ENCODE measurements around the gene ITPKA.
"Not testable (repeated sequence)": the region's sequence is repeated elsewhere in the genome, so short reads cannot be mapped to it uniquely, and the experiment has no call there.

The ITPKA gene

DNA sequence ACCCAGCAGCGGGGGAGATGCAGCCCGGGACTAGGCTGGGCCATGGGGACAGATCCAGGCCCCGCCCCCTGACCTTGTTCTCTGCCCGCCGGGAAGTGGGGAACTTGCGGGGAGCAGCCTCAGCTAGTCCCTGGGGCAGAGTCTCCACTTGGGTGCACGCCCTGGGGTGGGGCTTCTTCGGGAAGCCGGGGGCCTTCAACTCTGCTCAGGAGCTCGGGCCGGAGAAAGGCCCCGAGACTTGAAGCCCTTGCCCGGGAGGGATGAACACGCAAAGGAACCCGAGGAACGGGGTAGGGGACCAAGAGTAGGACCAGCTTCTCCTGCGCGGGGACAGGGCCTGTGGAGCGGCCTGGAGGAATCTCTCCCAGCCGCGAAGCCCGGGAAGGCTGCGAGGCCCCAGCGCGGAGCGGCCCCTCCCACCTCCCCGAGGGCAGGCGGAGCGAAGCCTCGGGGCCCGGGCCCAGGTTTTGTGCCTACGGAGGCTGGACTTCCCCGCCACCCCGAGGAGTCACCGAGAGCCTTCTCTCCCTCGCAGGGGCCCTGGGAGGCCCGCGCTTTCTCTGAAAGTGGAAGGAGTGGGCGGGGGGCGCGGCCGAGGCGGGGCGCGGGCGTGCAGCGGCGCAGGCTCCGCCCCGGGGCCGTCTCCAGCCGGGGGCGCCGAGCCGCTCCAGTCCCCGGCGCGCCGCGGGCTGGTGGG lies at the start of gene ITPKA:
Gene ITPKA (plus strand): TSS at position 670 of the 697 bp plus-strand sequence. CDS start 54 bp downstream, outside the sequence.
- DNase-seq (ENCODE audit: low read depth in 2 of 2, low spot score in 1 of 2), result peak; percentile 75 to 77

DNA sequence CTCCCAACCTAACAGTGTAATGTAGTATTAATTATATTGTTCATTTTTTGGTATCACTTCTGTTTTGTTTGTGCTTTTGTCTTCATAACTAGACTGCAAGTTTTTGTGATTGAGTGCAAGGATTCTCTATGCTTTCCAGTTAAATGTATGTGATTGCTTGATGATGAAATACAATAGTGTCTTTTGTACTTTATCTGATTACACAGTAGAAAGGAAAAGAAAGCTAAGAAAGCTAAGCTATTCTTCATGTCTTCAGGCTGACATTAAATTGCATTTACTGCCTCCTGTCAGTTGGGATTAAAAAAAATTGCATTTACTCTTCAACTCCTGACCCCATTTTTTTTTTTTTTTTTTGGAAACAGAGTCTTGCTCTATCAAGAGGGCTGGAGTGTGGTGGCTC lies 48.3 kb upstream of the ITPKA start:
- DNase-seq (ENCODE audit: low read depth in 2 of 2, low spot score in 1 of 2), result no peak

DNA sequence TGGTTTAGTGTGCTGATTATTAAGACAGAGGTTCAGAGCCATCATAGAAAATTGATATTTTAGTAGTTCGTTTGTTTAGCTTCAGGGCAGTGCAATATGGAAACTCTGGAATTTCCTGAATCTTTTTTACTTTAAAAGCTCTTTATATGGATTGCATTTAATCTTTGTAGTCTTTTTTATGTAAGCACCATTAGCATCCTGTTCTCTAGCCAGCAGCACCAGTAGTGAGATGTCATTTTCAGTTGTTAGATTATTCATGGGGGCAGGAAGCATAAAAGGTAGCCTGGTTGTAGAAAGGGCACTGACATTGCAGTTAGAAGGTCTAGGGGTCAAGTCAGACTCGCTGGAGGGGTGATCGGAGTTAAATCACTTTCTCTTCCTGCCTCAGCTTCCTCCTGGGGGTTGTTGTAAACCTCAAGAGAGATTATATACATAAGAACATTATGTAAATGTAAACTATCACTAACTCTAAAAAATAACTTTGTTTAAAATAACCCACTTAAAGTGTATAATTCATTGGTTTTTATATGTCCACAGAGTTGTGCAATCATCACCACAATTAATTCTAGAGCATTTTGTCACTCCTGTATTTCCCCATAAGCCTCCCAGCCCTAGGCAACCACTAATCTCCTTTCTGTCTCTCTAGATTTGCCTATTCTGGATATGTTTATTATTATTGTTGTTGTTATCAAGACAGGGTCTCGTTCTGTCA lies 31.4 kb upstream of the ITPKA start:
- DNase-seq (ENCODE audit: low read depth in 2 of 2, low spot score in 1 of 2), result no peak

DNA sequence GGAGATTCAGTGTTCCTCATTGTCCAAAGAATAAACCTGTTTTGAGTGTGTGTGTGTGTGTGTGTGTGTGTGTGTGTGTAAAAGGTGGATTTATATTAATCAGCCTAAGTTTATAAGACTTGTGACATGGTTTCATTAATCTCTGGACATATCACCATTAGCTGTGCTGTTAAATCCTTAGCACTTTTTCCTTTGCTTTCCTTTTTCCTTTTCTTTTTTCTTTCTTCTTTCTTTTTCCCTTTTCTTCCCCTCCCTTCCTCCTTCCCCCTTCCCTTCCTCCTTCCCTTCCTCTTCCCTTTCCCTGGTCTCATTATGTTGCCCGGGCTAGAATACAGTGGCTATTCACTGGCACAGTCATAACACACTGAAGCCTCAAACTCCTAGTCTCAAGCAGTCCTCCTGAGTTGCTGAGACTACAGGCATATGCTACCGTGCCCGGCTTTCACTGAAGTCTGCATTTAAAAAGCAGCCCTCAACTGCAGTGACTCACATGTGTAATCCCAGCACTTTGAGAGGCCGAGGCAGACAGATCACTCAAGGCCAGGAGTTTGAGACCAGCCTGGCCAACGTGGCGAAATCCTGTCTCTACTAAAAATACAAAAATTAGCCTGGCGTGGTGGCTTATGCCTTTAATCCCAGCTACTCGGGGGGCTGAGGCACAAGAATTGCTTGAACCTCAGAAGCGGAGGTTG lies 28.6 kb upstream of the ITPKA start:
- no peak for DNase-seq (ENCODE audit: low read depth in 2 of 2, low spot score in 1 of 2)

DNA sequence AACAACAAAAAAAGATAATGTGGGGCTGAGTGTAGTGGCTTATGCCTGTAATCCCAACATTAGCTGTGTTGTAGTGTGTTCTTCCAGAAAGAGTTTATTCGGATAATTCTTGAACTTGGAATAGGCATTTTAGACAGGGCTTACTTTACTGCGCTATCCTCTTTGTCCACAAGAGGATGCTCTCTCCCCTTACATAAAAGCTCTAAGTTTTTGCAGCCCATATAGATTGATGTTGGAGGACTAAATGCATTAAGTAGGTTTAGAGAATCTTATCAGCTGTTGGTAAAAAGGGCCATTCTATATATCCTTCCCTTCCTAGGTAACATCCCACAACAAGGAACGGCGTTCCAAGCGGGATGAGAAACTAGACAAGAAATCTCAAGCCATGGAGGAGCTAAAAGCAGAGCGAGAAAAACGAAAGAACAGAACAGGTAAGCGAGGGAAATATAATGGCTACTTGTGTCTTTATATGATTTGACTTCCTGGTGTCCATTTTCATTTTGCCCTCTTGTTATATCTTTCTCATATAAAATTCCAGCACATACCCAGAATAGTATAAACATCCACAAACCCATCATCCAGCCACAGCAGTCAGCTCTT lies 27.8 kb upstream of the ITPKA start:
- DNase-seq (ENCODE audit: low read depth in 2 of 2, low spot score in 1 of 2), result no peak

DNA sequence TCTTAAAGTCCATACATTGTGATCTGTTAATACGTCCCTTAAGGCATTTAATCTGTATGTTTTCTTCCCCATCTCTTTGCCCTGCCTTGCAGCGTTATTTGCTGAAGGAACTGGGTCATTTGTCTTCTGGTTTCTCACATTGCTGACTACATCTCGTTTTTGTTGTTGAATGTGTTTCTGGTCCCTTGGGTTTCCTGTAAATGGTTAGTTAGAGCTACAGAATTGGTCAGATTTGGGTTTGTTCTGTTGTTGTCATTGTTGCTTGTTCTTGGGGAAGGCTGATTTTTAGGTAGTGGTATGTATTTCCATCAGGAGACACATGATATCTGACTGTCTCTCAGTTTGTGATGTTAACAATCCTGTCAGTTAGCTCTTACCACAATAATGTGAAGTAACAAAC lies 27.0 kb upstream of the ITPKA start:
- DNase-seq (ENCODE audit: low read depth in 2 of 2, low spot score in 1 of 2), result no peak

DNA sequence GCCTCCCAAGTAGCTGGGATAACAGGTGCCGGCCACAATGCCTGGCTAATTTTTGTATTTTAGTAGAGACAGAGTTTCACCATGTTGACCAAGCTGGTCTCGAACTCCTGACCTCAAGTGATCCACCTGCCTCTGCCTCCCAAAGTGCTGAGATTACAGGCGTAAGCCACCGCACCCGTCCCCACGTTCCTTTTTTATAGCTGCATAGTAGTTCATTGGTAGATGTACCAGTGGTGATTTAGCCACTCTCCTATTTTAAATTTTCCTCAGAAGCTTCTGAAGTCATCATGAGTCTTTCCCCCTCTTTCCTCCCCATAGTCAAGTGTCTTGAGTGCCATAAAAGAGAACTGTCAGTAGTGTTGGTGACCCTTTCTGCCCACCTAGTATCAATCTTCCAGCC lies 24.0 kb upstream of the ITPKA start:
- not testable (repeated sequence) for DNase-seq (ENCODE audit: low read depth in 2 of 2, low spot score in 1 of 2)

DNA sequence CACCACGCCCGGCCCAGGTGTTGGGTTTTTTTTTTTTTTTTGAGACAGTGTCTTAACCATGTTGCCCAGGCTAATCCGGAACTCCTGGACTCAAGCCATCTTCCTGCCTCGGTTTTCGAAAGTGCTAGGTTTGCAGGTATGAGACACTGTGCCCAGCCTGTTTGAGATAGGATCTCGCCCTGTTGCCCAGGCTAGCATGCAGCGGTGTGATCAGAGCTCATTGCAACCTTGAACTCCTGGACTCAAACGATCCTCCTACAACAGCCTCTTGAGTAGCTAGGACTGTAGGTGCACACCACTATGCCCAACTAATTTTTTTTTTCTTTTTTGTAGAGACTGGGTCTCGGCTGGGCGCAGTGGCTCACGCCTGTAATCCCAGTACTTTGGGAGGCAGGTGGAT lies 20.3 kb upstream of the ITPKA start:
- DNase-seq (ENCODE audit: low read depth in 2 of 2, low spot score in 1 of 2), result no peak

DNA sequence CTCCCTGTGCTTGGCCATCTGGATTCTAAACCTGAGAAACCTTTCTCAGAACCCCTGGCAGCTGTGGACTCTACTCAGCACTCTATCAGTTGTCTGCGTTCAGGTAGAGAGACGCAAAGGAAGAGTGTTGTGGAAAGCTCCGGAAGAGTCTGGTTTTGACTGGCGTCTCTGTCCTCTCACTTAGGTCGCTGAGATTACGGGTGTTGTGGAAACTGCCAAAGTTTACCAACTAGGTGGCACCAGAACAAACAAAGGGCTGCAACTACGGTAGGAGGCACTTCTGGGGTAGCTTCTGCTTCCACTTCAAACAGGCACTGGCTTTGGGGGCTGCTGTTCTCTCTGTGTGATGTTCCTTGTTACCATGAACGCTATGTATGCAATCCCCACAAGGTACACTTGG lies 19.2 kb upstream of the ITPKA start:
- DNase-seq (ENCODE audit: low read depth in 2 of 2, low spot score in 1 of 2), result no peak

DNA sequence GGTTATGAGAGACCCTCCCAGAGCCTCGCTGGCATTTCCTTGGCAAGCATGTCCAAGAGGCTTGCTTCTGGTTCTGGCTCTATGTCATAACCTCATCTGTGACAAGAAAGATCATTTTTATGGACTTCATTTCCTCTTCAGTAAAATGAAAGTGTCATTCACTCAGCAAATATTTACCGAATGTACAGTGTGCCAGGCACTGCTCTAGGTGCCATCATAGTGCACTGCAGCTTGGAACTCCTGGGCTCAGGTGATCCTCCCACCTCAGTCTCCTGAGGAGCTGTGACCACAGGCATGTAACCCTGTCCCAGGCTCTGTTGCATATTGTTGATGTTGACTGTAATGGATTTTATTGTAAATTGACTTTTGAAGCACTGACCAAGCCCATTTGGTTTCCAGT lies 18.7 kb upstream of the ITPKA start:
- no peak for DNase-seq (ENCODE audit: low read depth in 2 of 2, low spot score in 1 of 2)

DNA sequence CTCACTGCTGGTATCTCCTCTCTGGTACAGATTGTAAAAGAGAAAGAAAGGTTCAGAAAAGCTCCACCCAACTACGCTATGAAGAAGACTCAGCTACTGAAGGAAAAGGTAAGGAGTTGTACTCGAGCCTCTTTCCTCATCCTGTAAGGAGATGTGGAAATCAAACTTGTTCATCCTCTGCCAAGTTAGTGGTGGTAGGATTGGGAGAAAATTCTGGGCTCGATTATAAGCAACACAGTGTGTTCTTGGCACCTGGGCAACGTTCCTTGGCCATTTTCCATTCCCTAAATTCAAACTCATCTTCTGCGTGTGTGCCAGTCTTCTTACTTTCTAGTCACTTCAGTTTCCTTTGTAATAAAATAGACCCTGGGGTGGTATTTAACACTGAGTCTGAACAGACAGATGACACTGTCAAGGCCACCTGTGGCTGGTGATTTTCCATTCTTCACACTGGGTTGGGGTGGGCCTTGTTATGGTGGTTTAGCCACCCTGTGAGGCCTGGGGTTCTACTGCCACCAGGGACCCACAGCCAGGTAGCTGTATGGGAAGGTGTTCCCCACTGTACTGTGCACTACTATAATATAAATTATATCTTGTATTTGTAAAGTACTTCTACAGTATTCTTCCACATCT lies 17.1 kb upstream of the ITPKA start:
- no peak for DNase-seq (ENCODE audit: low read depth in 2 of 2, low spot score in 1 of 2)

DNA sequence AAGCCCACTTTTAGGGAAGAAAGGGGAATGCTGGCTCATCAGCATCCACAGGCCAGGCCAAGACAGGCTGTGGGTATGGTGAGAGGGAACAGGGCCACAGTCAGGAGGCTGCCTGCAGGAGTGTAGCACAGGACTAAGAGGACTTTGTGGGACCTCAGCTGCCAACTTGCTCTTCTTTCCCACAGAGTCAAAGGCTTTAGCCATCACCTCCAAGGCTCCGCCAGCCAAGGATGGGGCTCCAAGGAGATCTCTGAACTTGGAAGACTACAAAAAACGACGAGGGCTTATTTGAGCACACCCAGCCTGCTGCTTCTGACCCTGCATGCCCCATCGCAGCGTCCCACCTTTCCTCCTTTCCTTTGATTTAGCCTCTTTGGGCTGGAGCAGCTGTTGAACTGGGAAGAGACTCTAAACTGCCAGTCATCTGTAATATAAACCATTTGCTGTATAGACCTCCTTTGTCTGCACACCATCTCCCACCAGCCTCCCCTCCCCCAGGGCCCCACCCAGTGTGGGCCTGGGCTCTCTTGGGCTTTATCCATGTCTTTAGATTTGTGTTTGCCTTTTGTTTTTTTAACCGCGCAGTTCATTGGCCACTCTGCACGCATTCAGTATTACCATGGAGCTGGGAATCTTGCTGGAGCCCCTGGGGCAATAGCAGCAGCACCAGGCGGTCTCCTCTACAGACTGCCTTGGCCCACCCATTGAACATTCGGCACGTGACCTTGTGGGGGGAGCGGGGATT lies 13.1 kb upstream of the ITPKA start:
- DNase-seq (ENCODE audit: low read depth in 2 of 2, low spot score in 1 of 2), result no peak

DNA sequence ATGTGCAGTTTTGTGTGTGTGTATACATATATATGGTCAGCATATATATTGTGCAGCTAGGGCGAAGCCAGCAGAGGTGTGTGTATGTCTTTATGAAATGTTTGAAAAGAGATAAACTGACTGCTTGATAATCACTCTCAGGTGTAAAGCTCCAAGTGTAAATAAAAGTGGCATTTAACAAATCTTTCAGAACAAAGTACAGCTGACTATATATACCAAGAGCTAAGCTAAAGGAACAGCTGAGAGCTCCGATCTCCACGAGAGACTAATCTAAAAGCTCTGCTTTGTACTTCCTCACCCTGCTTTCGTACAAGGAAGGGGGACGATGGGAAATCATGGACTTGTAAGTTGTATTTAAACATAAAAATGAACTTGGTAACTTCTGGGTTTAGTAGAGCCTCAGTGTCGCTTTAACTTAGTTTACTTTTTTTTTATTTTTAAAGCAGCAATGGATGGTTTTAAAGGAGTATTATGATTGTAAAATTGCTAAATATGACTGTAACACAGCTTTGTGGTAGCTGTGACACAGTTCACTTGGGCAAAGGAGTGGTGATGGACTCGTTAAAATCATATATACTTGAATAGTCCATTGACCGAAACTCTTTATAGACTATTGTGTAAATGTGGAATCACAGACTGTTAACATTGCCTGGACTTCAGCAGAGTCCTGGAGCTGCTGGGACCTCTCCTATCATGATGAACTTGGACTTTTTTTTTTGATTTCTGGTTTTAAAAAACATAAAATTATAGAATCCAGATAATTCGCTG lies 11.4 kb upstream of the ITPKA start:
- no peak for DNase-seq (ENCODE audit: low read depth in 2 of 2, low spot score in 1 of 2)

DNA sequence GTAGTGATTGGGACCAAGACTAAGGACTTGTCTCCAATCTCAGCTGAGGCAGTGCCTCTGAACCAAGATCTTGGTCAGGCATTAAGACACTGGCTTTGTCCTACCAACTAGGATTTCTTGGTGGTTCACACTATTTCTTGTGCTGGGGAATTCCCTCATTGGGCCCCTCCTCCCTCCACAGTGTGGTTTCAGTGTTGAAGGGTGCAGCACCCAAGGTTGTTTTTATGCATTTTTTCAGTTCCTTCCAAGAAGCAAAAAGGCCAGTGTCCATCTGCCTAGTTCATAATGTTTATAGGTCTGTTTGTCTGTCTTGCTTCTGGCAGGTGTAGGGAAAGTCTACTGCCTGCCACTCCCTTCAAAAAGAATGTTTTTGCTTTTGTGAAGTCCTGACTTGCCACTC lies 10.6 kb upstream of the ITPKA start:
- DNase-seq (ENCODE audit: low read depth in 2 of 2, low spot score in 1 of 2), result no peak

DNA sequence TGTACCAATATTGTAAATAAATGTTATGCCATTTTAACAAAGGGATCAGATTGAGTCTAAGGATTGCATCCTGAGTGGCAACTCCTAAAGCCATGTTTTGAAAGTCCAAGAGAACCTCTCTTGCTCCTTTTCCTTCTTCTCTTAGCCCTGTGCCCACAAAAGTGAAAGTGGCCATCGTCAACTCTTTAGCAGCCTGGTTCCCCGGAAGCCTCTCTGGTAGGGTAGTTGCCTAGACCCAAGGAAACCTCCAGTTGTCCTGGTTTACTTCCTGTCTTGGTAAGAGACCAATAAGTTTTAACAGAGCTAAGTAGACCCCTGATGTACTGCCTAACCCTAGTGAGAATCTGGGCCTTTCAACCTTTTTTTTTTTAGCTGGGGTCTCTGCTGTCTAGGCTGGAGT lies 10.2 kb upstream of the ITPKA start:
- DNase-seq (ENCODE audit: low read depth in 2 of 2, low spot score in 1 of 2), result no peak

DNA sequence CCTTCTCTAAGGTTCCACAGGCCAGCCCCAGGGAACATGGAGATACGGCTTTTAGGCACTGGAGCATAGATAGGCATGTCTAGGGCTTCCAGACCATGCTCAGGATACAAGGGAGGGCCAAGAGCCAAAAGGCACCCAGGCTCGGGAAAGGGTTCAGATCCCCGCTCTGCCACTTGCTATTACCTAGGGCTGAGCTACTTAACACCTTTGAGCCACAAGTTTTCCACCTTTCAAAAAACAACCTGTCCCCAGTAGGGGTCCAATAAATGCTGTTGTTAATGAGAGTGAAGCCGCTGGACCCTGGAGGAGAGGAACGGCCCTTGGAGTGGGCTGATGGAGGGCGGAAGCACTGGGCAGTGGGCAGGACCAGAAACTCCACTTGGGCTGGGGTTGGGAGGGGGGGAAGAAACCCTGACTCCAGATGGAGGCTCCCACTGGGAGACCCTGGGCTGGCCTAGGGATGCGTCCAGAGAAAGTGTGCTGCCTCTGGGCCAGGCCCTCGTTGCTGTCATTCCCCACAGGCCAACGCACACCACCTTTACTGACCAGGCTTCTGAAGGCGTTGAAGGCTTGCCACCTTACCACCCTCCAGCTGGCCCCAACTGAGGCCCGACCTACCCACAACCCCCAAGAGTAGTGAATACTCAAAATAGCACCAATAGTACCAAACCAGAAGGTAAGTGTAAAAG lies 8.6 kb upstream of the ITPKA start:
- no peak for DNase-seq (ENCODE audit: low read depth in 2 of 2, low spot score in 1 of 2)

DNA sequence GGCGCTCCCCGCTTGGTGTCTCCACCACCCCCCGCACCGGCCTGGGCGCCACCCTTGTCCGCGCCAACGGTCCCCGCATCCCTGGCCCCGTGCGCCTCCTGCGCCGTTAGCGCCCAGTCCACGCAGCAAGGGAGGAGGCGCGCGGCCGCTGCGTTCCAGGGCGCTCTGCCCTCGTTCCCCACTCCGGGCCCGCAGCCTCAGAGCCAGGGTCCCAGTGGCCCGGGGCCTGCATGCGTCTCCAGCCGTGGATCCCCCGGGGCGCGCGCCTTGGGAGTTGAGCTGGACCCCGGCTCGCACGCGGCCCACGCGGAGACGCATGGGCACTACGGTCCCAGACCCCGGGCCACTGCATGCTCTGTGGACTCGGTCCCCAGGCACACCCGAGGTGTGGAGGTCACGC lies 7.4 kb upstream of the ITPKA start:
- no peak for DNase-seq (ENCODE audit: low read depth in 2 of 2, low spot score in 1 of 2)

DNA sequence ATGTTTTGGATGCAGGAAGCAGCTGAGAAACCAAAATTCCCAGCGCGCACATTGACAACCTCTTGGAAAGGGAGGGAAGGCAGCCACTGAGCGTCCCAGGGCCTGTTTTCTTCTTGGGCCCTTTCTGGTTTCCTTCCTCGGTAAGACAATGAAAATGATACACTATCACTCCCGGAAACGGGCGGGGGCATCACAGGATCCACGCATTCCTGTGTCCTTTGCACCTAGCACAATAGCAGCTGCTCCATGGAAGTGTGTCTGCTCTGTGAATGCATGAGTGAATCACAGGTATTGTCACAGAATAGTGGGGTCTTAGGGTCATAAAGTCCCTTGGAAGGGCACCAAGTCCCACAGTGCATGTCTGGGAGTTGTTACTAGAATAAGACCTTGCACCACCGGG lies 6.3 kb upstream of the ITPKA start:
- no peak for DNase-seq (ENCODE audit: low read depth in 2 of 2, low spot score in 1 of 2)

DNA sequence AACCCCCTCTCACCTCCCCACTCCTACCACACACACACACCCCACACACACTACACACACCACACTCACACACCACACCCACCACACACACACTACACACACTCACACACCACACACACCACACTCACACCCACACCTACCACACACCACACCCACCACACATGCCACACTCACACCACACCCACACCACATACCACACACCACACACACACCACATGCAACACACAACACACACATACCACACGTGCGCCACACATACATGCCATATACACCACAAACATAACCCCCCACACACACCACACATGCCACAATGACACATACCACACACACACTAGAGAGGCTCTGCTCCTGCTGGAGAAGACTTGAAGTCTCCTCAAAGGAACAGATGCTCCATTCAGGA lies 5.9 kb upstream of the ITPKA start:
- DNase-seq (ENCODE audit: low read depth in 2 of 2, low spot score in 1 of 2), result no peak
